Colonic mucosa (tissue), 4 donors: ENCODE data around the gene TCTN1. TPM values are rescaled to one million over a fixed set of nuclear protein-coding genes. Genes with fewer than 3 reads are reported as not detected.

Experiments
- DNase-seq: peaks from one replicate; pipeline ENCODE4 v3.0.0-alpha.2; 2020
- H3K27ac ChIP-seq: fragments of 200-600 bp; one replicate; pipeline ENCODE4 v1.8.0; 2021
- H3K27me3 ChIP-seq: fragments of 200-600 bp; one replicate; pipeline ENCODE4 v1.8.0; 2021
- H3K36me3 ChIP-seq: fragments of 200-600 bp; one replicate; pipeline ENCODE4 v1.8.0; 2021
- H3K4me1 ChIP-seq: fragments of 200-600 bp; one replicate; pipeline ENCODE4 v1.8.0; 2021; ENCODE audit warnings: mild to moderate bottlenecking
- H3K4me3 ChIP-seq: fragments of 200-600 bp; one replicate; pipeline ENCODE4 v1.8.0; 2021
- H3K9ac ChIP-seq, 2 donors: one replicate each; pipeline ENCODE4 v1.7.0; 2013; ENCODE audit warnings: control low read depth in 2 of 2, low read depth in 2 of 2, low read length in 2 of 2
- H3K9me3 ChIP-seq: fragments of 200-600 bp; one replicate; pipeline ENCODE4 v1.8.0; 2021
- intact Hi-C: fragments of 100-400 bp; cut with DNase I; formaldehyde crosslinking; loops from one replicate; pipeline ENCODE4 v1.14.1; 2022
- total RNA-seq, 2 donors: library from RNA; stranded (reverse); fragmentation: NEBNext Ultra II Directional in 1 of 2; extraction: Animal tissue kit (Norgen Biotek cat#: 25700) in 1 of 2; gene quantifications; one replicate each; pipeline ENCODE4 v1.2.1, GENCODE V29; 2021
- TF ChIP-seq, protein P1 (sequence below): fragments of 200-600 bp; IDR thresholded peaks from one replicate; pipeline ENCODE4 v1.8.0; 2022; ENCODE audit warnings: antibody characterized with exemption, mild to moderate bottlenecking
- donor health status: healthy.
- donor health status: DM: no; HTN: no; CAD: no.
- donor health status: DM: no; HTN: no; CAD: no.

The TCTN1 gene
- total RNA-seq, 2 donors from 2014 or later, result 9.2 to 10.2 TPM

DNA sequence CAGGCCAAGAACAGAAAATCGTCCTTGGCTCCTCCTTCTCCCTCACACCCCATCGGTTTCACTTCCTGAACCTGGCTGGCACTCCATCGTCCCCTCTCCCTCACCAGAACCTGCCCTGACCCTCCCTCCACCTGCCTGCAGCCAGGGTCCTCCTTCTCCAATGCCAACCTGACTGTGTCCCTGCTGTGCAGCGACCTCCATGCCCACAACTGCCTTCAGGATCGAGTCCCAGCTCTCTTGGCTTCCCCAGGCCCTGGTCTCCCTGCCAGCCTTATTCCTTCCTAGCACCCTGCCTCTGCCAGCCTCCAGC, 55.2 kb downstream of the TCTN1 start:
- no peak overlapping the region for H3K27ac ChIP-seq
- H3K4me1 ChIP-seq, result no peaks in the 10 kb centered on the region
- H3K9ac ChIP-seq, result no peak overlapping the region
- intact Hi-C loops, result no loop called here
- H3K27me3 ChIP-seq, result no peaks in the 10 kb centered on the region
- H3K9me3 ChIP-seq, result no peaks in the 10 kb centered on the region
- DNase-seq, result no peak
- TF ChIP-seq, protein P1, sequence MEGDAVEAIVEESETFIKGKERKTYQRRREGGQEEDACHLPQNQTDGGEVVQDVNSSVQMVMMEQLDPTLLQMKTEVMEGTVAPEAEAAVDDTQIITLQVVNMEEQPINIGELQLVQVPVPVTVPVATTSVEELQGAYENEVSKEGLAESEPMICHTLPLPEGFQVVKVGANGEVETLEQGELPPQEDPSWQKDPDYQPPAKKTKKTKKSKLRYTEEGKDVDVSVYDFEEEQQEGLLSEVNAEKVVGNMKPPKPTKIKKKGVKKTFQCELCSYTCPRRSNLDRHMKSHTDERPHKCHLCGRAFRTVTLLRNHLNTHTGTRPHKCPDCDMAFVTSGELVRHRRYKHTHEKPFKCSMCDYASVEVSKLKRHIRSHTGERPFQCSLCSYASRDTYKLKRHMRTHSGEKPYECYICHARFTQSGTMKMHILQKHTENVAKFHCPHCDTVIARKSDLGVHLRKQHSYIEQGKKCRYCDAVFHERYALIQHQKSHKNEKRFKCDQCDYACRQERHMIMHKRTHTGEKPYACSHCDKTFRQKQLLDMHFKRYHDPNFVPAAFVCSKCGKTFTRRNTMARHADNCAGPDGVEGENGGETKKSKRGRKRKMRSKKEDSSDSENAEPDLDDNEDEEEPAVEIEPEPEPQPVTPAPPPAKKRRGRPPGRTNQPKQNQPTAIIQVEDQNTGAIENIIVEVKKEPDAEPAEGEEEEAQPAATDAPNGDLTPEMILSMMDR, result no peak
- no peak overlapping the region for H3K4me3 ChIP-seq
- H3K36me3 ChIP-seq, result no peaks in the 10 kb centered on the region

DNA sequence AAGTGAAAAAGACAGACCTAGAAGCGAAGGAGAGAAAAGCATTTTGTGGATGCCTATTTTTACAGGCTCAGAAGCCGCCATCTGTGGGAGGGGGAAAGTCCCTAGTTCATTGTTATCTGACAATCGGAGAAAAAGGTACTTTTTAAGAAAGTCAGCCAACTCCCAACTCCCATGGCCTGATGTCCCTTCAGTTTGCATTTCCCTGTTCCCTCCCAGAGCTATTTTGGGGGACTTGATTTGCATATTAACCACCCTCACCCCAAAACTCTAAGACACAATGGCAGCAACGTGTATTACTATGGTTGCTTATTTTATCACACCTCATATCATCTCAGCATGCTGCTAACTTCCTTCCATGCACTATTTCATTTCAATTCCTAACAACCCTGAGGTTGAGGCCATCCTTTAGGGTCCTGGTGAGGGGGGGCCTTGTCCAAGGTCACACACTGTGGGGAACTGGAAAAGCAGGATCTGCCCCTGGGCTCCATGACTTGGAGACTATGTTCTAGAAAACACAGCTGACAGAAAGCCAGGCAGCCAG, 56.3 kb downstream of the TCTN1 start:
- no peak overlapping the region for H3K27ac ChIP-seq
- no peaks in the 10 kb centered on the region for H3K9me3 ChIP-seq
- intact Hi-C loops, result no loop called here
- H3K4me1 ChIP-seq, result no peaks in the 10 kb centered on the region
- no peaks in the 10 kb centered on the region for H3K27me3 ChIP-seq
- no peak overlapping the region for H3K4me3 ChIP-seq
- no peaks in the 10 kb centered on the region for H3K36me3 ChIP-seq
- H3K9ac ChIP-seq, result no peak overlapping the region
- TF ChIP-seq, protein P1, result no peak
- DNase-seq, result no peak

DNA sequence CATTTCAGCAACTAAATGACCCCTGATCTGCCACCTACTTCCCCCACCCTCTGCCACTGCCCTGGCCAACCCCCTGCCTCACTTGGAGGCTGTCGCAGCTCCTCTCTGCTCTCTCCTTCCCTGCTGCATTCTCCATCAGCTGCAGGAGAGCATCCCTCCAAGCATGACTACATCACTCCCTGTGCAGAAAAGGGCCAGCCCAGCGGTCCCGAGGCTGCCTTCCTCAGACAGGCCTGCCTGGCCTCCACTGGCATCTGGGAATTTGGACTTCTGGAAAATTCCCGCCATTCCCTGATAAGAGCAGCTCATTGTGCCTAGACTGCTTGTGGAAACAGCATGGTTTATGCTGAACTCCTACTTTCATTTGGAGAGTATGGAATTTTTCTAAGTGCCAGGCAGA, 62.2 kb downstream of the TCTN1 start:
- Histone ChIP-seq H3K4me3 (no peak overlapping the region), H3K9me3 (no peaks in the 10 kb centered on the region), H3K4me1 (no peaks in the 10 kb centered on the region), H3K9ac (no peak overlapping the region), H3K27ac (no peak overlapping the region), H3K27me3 (no peaks in the 10 kb centered on the region), H3K36me3 (no peaks in the 10 kb centered on the region)
- no peak for DNase-seq
- TF ChIP-seq, protein P1, result no peak
- intact Hi-C loops, result no loop called here

DNA sequence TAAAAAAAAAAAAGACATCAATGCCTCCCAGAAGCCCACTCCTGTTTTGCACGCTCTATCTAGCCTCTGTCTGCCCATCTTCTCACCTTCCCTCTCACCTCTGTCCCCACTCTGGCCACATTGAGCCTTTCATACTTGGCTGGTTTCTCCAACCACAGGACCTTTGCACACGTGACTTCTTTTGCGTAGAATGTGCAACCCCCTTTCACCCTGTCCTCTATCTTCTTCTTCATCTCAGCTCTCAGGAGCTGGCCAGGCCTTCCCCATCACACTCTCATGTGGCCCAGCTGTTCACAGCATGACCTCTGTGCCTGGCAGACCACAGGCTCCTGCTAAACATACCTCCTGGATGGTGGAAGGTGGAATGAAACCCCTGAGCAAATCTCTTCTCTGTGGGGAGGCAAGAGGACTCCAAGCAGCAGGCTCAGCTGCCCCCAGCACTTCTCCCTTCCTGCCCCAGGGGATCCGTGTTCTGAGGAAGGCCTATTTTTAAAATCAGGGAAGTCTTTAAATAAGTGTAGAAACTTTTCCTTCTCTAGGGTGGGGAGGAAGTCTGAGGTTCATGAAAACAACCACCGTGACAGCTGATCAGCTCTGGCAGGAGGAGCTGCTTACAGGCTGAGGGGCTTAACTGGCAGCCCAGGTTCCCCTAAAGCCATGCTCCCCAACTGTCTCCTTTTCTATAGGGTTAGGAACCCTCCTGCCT, 63.4 kb downstream of the TCTN1 start:
- Histone ChIP-seq H3K9ac (no peak overlapping the region), H3K27ac (no peak overlapping the region), H3K36me3 (no peaks in the 10 kb centered on the region), H3K4me3 (no peak overlapping the region), H3K9me3 (no peaks in the 10 kb centered on the region), H3K4me1 (no peaks in the 10 kb centered on the region), H3K27me3 (no peaks in the 10 kb centered on the region)
- intact Hi-C loops, result no loop called here
- TF ChIP-seq, protein P1, result no peak
- no peak for DNase-seq

DNA sequence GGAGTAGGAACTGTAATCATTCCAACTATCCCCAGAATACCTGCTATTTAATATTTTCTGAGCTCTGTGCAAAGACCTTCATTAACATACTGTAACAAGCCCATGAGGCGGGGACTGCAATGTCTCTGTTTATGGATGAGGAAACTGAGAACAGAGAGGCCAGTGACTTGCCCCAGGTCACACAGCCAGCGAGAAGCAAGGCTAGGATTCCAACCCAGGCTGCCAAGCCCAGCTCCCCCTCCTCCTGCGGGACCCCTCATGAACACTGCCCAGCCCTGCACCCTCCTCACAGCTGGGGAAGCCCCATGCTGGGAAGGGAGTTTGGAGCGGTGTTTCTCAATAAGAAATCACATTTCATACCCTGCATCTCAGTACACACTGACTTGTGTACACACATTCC, 64.1 kb downstream of the TCTN1 start:
- Histone ChIP-seq H3K27ac (no peak overlapping the region), H3K27me3 (no peaks in the 10 kb centered on the region), H3K9me3 (no peaks in the 10 kb centered on the region), H3K9ac (no peak overlapping the region), H3K4me1 (no peaks in the 10 kb centered on the region), H3K4me3 (no peak overlapping the region), H3K36me3 (no peaks in the 10 kb centered on the region)
- TF ChIP-seq, protein P1, result no peak
- DNase-seq, result no peak
- intact Hi-C loops, result no loop called here
